Erythroblast (primary cell): Measurements from ENCODE around the gene TPCN2.

Experiments used
- GATA1 ChIP-seq: IDR thresholded peaks from 2 replicates; pipeline ENCODE4 v1.6.1; 2011; ENCODE audit warnings: low read depth, mild to moderate bottlenecking, control low read depth, low read length, moderate library complexity
- POLR2A ChIP-seq: IDR thresholded peaks from 2 replicates; pipeline ENCODE4 v1.6.1; 2011; ENCODE audit warnings: mild to moderate bottlenecking, low read length

DNA sequence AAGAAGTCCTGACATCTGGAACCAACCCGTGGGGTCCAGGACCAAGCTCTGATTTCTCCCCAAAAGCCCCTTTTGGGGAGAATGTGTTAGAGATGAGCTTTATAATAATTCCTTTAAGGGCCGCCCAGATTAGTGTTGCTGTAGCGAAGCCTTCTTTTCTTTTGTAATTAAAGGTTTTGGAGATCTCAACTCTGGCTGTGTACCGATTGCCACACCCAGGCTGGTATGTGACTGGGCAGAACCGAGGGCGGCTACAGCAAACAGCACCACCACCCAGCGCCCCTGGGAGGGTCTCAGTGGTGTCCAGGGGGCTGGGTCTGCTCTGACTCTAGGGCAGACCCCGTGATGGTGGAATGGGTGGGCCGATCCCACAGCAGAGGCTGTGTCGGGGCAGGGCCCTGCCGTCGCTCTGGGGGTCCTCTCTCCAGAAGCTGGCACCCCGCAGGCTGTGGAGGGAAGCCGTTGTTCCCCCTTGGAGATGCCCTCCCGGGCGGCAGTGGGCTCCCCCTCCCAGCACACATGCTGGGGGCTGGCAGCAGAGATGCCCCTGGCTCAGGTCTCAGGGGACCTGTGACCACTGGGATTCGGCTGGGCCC lies 31.0 kb downstream of the TPCN2 start:
- TF ChIP-seq POLR2A: no peak
- no peak for TF ChIP-seq GATA1
